WTC11 (cell line): Measurements from ENCODE around the gene ENOX2.

Source experiments
- CREB1 ChIP-seq: sonication (generic); formaldehyde crosslinking; IDR thresholded peaks from 2 replicates; pipeline ENCODE4 v1.8.0; 2023; ENCODE audit warnings: mild to moderate bottlenecking, missing genetic modification reagents
- CTCF ChIP-seq: fragments of 200-600 bp; IDR thresholded peaks from 2 replicates; pipeline ENCODE4 v1.8.0; 2022; ENCODE audit warnings: antibody characterized with exemption
- ETV6 ChIP-seq: sonication (generic); formaldehyde crosslinking; IDR thresholded peaks from 2 replicates; pipeline ENCODE4 v1.8.1; 2022; ENCODE audit warnings: mild to moderate bottlenecking, missing genetic modification reagents
- HMGXB4 ChIP-seq: sonication (generic); formaldehyde crosslinking; IDR thresholded peaks from 2 replicates; pipeline ENCODE4 v1.8.1; 2023; ENCODE audit warnings: mild to moderate bottlenecking, moderate library complexity, missing genetic modification reagents
- MYBL2 ChIP-seq: sonication (generic); formaldehyde crosslinking; IDR thresholded peaks from 2 replicates; pipeline ENCODE4 v1.8.1; 2023; ENCODE audit warnings: mild to moderate bottlenecking, moderate library complexity, missing genetic modification reagents
- NFE2L1 ChIP-seq: sonication (generic); formaldehyde crosslinking; IDR thresholded peaks from 2 replicates; pipeline ENCODE4 v1.8.1; 2023; ENCODE audit warnings: missing genetic modification reagents
- PRDM15 ChIP-seq: sonication (generic); formaldehyde crosslinking; IDR thresholded peaks from 2 replicates; pipeline ENCODE4 v1.8.0; 2022; ENCODE audit warnings: missing genetic modification reagents
- TEAD4 ChIP-seq: sonication (generic); formaldehyde crosslinking; IDR thresholded peaks from 2 replicates; pipeline ENCODE4 v1.8.0; 2022; ENCODE audit warnings: mild to moderate bottlenecking, missing genetic modification reagents
- USF2 ChIP-seq: sonication (generic); formaldehyde crosslinking; IDR thresholded peaks from 2 replicates; pipeline ENCODE4 v1.8.1; 2023; ENCODE audit warnings: mild to moderate bottlenecking, missing genetic modification reagents, moderate library complexity
- ZNF121 ChIP-seq: sonication (generic); formaldehyde crosslinking; IDR thresholded peaks from 2 replicates; pipeline ENCODE4 v1.8.0; 2023; ENCODE audit warnings: missing genetic modification reagents
- ZNF232 ChIP-seq: sonication (generic); formaldehyde crosslinking; IDR thresholded peaks from 2 replicates; pipeline ENCODE4 v1.8.0; 2022; ENCODE audit warnings: mild to moderate bottlenecking, missing genetic modification reagents

GRCh38 chrX:130699618-130700017 lies 203.4 kb downstream of the ENOX2 start:
- no peak for TF ChIP-seq ZNF232
- TF ChIP-seq CTCF, result no peak
- TF ChIP-seq MYBL2 (CRISPR knock-in tag), result no peak
- TF ChIP-seq ETV6, result no peak
- no peak for TF ChIP-seq TEAD4
- TF ChIP-seq CREB1 (CRISPR knock-in tag), result no peak
- TF ChIP-seq NFE2L1 (CRISPR knock-in tag), result no peak
- TF ChIP-seq PRDM15 (CRISPR knock-in tag), result no peak
- no peak for TF ChIP-seq HMGXB4
- TF ChIP-seq USF2 (CRISPR knock-in tag), result no peak
- TF ChIP-seq ZNF121, result no peak
